Measurements from ENCODE around the gene GBX2. TPM values are rescaled to one million over a fixed set of nuclear protein-coding genes. Genes with fewer than 3 reads are reported as not detected.

The GBX2 gene
- total RNA-seq (2021) (15.3 to 25.6 TPM (median 19.1 TPM) in 3 replicates), Bru-seq, nascent RNA (percentile 72 among the genes with signal in this experiment)
- long read RNA-seq, experiment 1, transcript GBX2-201 (2 exons, 2,123 nt), result major isoform, 29 of 31 reads
- long read RNA-seq, experiment 1, partial matches to known transcripts, result 1 of 31 reads
- long read RNA-seq, experiment 1, other reads (novel, unspliced or antisense), result 0 of 31 reads
- long read RNA-seq, experiment 2, transcript GBX2-201 (2 exons, 2,123 nt), result major isoform, 12 of 20 reads
- long read RNA-seq, experiment 2, partial matches to known transcripts, result 7 of 20 reads
- long read RNA-seq, experiment 2, other reads (novel, unspliced or antisense), result 0 of 20 reads
- long read RNA-seq, experiment 3, partial matches to known transcripts, result 0 of 2 reads
- long read RNA-seq, experiment 3, other reads (novel, unspliced or antisense), result 0 of 2 reads

DNA sequence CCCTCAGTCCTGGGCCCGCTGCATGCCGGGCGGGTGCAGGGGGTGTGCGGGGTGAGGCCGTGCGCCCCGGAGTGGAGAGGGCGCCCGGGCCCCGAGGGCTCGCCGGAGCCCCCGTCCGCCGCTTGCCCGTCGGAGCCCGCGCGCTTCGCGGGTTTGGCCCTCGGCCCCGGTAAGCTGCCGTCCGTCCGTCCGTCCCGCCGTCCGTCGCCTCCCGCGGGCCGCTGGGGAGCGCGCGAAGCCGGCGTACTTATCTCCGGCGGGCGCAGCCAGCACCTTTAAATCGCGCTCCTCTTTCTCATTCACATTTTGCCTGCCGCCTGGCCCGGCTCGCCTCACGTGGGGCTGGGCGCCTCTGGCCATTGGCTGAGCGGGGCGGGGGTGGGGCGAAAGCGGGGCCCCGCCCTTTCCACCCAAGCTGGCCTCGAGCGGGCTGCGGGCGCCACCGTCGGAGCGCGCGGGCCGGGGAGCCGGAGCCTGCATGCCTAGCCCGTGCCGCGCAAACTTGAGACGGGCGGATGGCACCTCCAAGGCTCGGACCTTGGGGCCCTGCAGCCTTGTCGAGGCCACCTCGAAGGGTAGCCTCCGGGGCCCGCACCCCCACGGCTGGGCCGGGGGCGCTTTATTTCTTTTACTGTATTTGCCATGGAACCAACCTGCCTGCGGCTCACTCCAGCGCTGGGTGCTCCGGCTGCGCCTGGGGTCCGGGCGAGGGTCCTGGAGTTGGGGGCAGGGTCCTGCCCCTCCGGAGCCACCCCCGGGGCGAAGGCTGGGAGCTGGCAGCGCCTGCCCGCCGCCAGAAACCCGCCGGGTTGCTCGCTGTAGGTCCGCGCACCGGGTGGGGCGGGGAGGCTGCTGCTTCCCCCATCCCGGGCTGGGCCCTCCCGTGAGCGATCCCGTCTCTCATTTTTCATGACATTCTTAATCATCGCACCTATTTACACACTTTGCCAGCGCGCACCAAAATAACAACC, at the start of gene GBX2:
TSS of gene GBX2 (minus strand) at position 277 of the 971 bp plus-strand sequence. CDS start 415 bp downstream, outside the sequence.
- H3K4me3 Mint-ChIP-seq, result peak within 1 kb of the TSS; percentile 71
- DNase-seq (ENCODE audit: low spot score), result peak; percentile 90
- H3K9me3 Mint-ChIP-seq, result no peaks in the 10 kb centered on the region
- peaks cover 7% of the 10 kb centered on the region for H3K36me3 Mint-ChIP-seq
- ChIA-PET CTCF (interaction anchor here (0.8 to 2.5 kb wide), 7 partner anchors 8 to 389 kb away, joined by 3 to 35 read pairs (median 5); no protein-coding TSS in a partner anchor), POLR2A (interaction anchor here (1.0 kb wide), 1 partner anchor 9 kb away, joined by 4 read pairs; no protein-coding TSS in a partner anchor)
- peaks cover 86% of the 10 kb centered on the region for H3K27me3 Mint-ChIP-seq (ENCODE audit: low read depth)
- ATAC-seq, result peak; percentile 35
- peaks cover 57% of the 10 kb centered on the region for H3K4me1 Mint-ChIP-seq
- no peak within 1 kb of the TSS for H3K27ac Mint-ChIP-seq
- TF ChIP-seq, protein P1, sequence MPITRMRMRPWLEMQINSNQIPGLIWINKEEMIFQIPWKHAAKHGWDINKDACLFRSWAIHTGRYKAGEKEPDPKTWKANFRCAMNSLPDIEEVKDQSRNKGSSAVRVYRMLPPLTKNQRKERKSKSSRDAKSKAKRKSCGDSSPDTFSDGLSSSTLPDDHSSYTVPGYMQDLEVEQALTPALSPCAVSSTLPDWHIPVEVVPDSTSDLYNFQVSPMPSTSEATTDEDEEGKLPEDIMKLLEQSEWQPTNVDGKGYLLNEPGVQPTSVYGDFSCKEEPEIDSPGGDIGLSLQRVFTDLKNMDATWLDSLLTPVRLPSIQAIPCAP (CRISPR knock-in tag; IDR thresholded peaks at IDR 0.05), result peak; percentile 76; the same call in 1 of the 2 replicates
- TF ChIP-seq STAT6 (CRISPR knock-in tag; conservative IDR thresholded peaks at IDR 0.05; ENCODE audit: low read depth), result no peak
- TF ChIP-seq ARID4B (CRISPR knock-in tag; IDR thresholded peaks at IDR 0.05; ENCODE audit: borderline replicate concordance), result peak; percentile 76; the same call in 1 of the 2 replicates
- TF ChIP-seq NFE2L1 (CRISPR knock-in tag; IDR thresholded peaks at IDR 0.05), result no peak
- no peak for TF ChIP-seq ZNF423 (CRISPR knock-in tag; IDR thresholded peaks at IDR 0.05)
- TF ChIP-seq CBFB (CRISPR knock-in tag; IDR thresholded peaks at IDR 0.05; ENCODE audit: low read depth), result no peak
- TF ChIP-seq RELA (CRISPR knock-in tag; IDR thresholded peaks at IDR 0.05; ENCODE audit: borderline replicate concordance), result no peak
- no peak for TF ChIP-seq NR1H2 (CRISPR knock-in tag; IDR thresholded peaks at IDR 0.05)
- TF ChIP-seq E2F4 (CRISPR knock-in tag; IDR thresholded peaks at IDR 0.05; ENCODE audit: borderline replicate concordance, low read depth), result peak; percentile 67; the same call in 1 of the 2 replicates
- TF ChIP-seq ETV6 (CRISPR knock-in tag; IDR thresholded peaks at IDR 0.05), result no peak; the same call in none of the 2 replicates
- TF ChIP-seq GTF2I (CRISPR knock-in tag; conservative IDR thresholded peaks at IDR 0.05), result no peak
- no peak for TF ChIP-seq ZNF416 (CRISPR knock-in tag; IDR thresholded peaks at IDR 0.05)
- TF ChIP-seq, protein P2, sequence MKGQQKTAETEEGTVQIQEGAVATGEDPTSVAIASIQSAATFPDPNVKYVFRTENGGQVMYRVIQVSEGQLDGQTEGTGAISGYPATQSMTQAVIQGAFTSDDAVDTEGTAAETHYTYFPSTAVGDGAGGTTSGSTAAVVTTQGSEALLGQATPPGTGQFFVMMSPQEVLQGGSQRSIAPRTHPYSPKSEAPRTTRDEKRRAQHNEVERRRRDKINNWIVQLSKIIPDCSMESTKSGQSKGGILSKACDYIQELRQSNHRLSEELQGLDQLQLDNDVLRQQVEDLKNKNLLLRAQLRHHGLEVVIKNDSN (CRISPR knock-in tag; IDR thresholded peaks at IDR 0.05), result peak; percentile 97
- TF ChIP-seq, protein P3, sequence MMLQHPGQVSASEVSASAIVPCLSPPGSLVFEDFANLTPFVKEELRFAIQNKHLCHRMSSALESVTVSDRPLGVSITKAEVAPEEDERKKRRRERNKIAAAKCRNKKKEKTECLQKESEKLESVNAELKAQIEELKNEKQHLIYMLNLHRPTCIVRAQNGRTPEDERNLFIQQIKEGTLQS (CRISPR knock-in tag; conservative IDR thresholded peaks at IDR 0.05), result no peak
- TF ChIP-seq, protein P4, sequence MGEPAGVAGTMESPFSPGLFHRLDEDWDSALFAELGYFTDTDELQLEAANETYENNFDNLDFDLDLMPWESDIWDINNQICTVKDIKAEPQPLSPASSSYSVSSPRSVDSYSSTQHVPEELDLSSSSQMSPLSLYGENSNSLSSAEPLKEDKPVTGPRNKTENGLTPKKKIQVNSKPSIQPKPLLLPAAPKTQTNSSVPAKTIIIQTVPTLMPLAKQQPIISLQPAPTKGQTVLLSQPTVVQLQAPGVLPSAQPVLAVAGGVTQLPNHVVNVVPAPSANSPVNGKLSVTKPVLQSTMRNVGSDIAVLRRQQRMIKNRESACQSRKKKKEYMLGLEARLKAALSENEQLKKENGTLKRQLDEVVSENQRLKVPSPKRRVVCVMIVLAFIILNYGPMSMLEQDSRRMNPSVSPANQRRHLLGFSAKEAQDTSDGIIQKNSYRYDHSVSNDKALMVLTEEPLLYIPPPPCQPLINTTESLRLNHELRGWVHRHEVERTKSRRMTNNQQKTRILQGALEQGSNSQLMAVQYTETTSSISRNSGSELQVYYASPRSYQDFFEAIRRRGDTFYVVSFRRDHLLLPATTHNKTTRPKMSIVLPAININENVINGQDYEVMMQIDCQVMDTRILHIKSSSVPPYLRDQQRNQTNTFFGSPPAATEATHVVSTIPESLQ (CRISPR knock-in tag; IDR thresholded peaks at IDR 0.05), result no peak
- TF ChIP-seq E2F5 (CRISPR knock-in tag; IDR thresholded peaks at IDR 0.05), result peak; percentile 64; the same call in 1 of the 2 replicates
- TF ChIP-seq, protein P5, sequence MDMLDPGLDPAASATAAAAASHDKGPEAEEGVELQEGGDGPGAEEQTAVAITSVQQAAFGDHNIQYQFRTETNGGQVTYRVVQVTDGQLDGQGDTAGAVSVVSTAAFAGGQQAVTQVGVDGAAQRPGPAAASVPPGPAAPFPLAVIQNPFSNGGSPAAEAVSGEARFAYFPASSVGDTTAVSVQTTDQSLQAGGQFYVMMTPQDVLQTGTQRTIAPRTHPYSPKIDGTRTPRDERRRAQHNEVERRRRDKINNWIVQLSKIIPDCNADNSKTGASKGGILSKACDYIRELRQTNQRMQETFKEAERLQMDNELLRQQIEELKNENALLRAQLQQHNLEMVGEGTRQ (CRISPR knock-in tag; IDR thresholded peaks at IDR 0.05), result peak; percentile 98
- no peak; the same call in 1 of the 2 replicates for TF ChIP-seq ZNF263 (CRISPR knock-in tag; IDR thresholded peaks at IDR 0.05; ENCODE audit: low read depth)

Data from WTC11 (cell line).